Skeletal muscle tissue (tissue), 4 donors: ENCODE data around the gene GNAS-AS1. TPM values are rescaled to one million over a fixed set of nuclear protein-coding genes. Genes with fewer than 3 reads are reported as not detected.

Experiments
- H3K27ac ChIP-seq: one replicate; pipeline ENCODE4 v1.7.0; 2013; ENCODE audit warnings: mild to moderate bottlenecking, low read depth, low read length, inconsistent platforms
- H3K27me3 ChIP-seq, 3 donors: one replicate each; pipeline ENCODE4 v1.7.0; 2013; ENCODE audit warnings: low read length in 3 of 3; ENCODE audit not compliant: control insufficient read depth in 3 of 3, insufficient read depth in 3 of 3
- H3K36me3 ChIP-seq, 3 donors: one replicate each; pipeline ENCODE4 v1.7.0; 2013; ENCODE audit warnings: low read length in 3 of 3; ENCODE audit not compliant: control insufficient read depth in 3 of 3, insufficient read depth in 3 of 3
- H3K4me1 ChIP-seq, 3 donors: one replicate each; pipeline ENCODE4 v1.7.0; 2013; ENCODE audit warnings: low read length in 3 of 3, mild to moderate bottlenecking in 3 of 3; ENCODE audit not compliant: control insufficient read depth in 3 of 3, insufficient read depth in 3 of 3
- H3K4me3 ChIP-seq, 3 donors: one replicate each; pipeline ENCODE4 v1.7.0; 2013; ENCODE audit warnings: low read length in 3 of 3
- H3K9ac ChIP-seq, 3 donors: one replicate each; pipeline ENCODE4 v1.7.0; 2013; ENCODE audit warnings: low read length in 3 of 3, mild to moderate bottlenecking in 3 of 3, moderate library complexity in 2 of 3, low read depth in 1 of 3
- H3K9me3 ChIP-seq, 3 donors: one replicate each; pipeline ENCODE4 v1.7.0; 2013; ENCODE audit warnings: low read length in 3 of 3; ENCODE audit not compliant: control insufficient read depth in 3 of 3
- total RNA-seq: library from RNA; depleted of rRNA; stranded (reverse); fragments of >200 nt; gene quantifications from one replicate; pipeline ENCODE4 v1.2.3, GENCODE V29; 2014
- donor health status: Osteomylitis.

Gene GNAS-AS1
- total RNA-seq, 1 donor from 2014 or later, result 1.0 TPM

DNA sequence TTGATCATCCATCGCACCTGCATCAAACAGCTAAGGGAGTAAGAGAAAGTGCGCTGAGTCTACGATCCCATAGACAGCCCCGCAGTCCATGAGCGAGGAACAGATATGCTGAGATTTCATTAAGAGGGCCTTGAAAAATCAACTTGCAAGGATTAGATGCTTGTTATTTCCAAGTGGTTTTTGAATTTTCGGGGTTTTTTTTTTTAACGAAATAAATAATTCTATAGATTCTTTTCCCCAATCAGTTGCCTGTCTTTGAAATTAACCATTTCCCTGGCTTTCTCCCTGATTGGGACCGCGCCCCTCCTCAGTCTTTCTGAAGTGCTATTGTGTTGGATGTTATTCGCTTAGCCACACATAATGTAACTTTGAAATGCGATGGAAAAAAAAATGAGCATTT, 48.6 kb downstream of the GNAS-AS1 start:
- Histone ChIP-seq H3K27me3 (peaks cover 6 to 26% (median 13%) of the 10 kb centered on the region in 3 donors), H3K36me3 (no peaks in the 10 kb centered on the region), H3K9me3 (no peaks in the 10 kb centered on the region), H3K9ac (no peak overlapping the region), H3K27ac (no peak overlapping the region), H3K4me3 (no peak overlapping the region), H3K4me1 (no peaks in the 10 kb centered on the region)

DNA sequence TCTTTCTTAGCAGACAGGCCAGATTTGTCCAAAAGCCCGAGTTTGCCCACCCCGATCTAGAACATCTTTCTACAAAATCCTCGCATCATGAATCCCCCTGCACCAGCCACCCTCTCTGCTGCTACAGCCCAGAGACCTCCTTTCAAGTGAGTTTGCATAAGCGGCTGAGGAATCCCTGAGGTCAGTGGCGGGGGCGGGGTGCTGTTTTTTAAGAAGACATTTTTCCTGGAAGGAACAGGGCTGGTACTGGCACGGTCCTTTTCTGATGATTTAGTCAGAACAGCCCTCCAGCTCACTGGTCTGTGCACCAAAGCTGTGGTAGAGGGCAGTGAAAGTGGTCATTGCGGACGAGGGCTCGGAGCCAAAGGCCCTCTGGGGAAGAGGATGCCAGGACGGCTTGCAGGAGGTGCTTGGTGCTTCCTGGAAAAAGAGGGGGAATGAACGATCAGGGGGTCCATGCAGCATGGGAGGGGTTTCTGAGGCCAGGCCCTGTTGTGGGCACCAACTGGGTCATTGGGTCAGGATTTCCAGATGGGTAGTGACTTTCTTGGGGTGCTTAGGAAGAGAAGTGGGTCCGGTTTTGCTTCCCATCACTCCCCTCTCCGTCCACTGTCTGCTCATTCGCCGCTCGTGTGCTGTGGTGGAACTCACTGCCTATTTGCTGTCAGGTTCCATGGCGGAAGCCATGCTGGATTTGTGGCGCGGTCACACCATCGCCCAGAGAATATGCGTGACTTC, 50.4 kb downstream of the GNAS-AS1 start:
- H3K27me3 ChIP-seq, result peaks cover 6 to 20% (median 20%) of the 10 kb centered on the region in 3 donors
- no peaks in the 10 kb centered on the region for H3K36me3 ChIP-seq
- no peaks in the 10 kb centered on the region for H3K4me1 ChIP-seq
- H3K9me3 ChIP-seq, result no peaks in the 10 kb centered on the region
- H3K4me3 ChIP-seq, result no peak overlapping the region
- no peak overlapping the region for H3K9ac ChIP-seq
- H3K27ac ChIP-seq, result no peak overlapping the region

DNA sequence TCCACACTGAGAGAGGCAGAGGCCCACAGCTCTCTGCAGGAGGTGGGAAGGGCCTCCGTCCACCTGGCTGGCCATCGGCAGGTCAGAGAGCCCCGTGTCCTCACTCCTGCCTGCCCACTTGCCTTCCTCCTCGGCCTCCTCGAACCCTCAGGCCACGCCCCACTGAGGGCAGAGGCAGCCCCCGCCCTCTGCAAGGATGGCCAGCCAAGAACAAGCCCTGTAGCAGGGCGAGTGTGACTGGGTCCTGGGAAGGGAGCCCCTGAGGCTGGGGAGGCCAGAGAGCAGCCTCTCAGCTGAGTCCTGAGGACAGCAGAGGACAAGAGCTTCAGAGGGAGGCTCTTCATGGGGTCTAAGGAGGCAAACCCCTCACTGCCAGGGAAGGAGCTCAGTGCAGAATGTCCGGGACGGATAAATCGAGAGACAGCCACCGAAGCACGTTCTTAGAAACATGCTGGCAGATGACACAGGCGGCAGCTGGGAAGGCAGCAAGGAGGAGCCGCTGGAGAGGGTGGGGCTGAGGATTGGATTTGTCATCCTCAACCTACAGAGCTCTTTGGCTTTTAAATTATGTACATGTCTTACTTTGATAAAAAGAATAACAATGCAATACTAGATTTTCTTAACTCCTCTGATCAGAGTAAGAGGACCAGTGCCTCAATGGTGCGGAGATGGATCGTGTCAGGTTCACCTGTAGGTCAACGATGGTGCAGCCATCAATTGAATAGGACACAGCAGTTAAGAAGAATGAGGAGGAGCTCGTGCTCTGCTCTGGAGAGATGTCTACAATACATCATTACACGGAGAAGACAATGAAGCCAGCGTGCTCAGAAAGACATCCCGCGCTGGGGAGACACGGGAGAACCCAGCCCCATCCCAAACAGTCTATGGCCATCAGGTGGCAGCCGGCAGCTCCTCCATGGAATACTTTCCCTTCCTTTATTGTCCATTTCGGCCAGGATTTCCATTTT, 53.0 kb downstream of the GNAS-AS1 start:
- H3K9me3 ChIP-seq, result no peaks in the 10 kb centered on the region
- H3K36me3 ChIP-seq, result no peaks in the 10 kb centered on the region
- no peak overlapping the region for H3K4me3 ChIP-seq
- no peak overlapping the region for H3K9ac ChIP-seq
- H3K4me1 ChIP-seq, result no peaks in the 10 kb centered on the region
- peaks cover 6 to 20% (median 18%) of the 10 kb centered on the region in 3 donors for H3K27me3 ChIP-seq
- H3K27ac ChIP-seq, result no peak overlapping the region

DNA sequence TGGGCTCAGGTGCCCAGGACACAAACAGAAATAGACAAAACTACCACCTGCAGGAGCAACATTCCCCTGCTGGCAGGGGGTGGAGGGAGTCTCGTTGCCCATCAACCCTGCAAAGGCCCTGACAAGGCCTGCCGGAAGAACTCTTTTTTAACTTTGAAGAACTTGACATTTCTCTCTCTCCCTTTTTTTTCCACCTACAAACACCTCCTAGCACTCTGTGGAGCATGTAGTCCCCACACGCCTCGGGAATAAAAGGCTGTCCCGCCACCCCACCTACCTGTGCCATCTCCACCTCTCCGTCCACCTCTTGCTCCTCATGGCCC, 54.8 kb downstream of the GNAS-AS1 start:
- Histone ChIP-seq H3K4me1 (no peaks in the 10 kb centered on the region), H3K27ac (no peak overlapping the region), H3K4me3 (no peak overlapping the region), H3K9me3 (no peaks in the 10 kb centered on the region), H3K27me3 (peaks cover 9 to 31% (median 26%) of the 10 kb centered on the region in 3 donors), H3K36me3 (no peaks in the 10 kb centered on the region), H3K9ac (no peak overlapping the region)

DNA sequence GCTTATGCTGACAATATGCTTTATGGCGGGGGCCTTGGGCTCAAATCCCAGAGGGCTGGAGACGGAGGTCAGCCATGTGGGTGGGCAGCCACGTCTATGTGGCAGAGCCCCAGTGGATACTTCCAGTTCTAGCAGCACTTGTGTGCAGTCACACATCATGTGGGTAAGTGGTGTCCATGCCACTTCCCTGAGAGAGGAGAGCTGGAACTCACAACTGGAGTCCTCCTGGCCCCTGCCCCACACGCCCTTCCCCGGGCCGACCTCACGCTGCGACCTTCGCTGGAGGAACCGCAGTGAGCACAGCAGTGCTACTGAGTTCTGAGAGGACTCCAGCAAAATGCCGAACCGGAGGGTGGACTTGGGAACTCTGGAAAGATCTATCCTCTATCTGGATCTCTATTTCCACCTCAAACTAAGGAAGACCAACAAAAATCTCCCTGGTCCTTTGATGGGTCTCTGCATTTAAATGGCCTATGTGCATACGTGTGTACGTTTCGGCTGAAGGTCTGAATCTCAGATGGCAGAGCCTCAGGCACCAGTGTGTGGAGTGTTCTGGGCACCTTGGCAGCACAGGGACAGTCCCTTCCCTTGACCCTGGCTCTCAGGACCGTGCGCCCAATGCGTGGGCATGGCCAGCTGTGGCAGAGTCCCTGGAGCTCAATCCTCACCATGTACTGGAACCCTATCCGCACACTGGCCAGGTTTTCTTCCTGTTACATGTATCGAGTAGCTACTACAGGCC, 55.4 kb downstream of the GNAS-AS1 start:
- Histone ChIP-seq H3K4me1 (no peaks in the 10 kb centered on the region), H3K27me3 (peaks cover 12 to 34% (median 32%) of the 10 kb centered on the region in 3 donors), H3K27ac (no peak overlapping the region), H3K4me3 (no peak overlapping the region), H3K36me3 (no peaks in the 10 kb centered on the region), H3K9ac (no peak overlapping the region), H3K9me3 (no peaks in the 10 kb centered on the region)

DNA sequence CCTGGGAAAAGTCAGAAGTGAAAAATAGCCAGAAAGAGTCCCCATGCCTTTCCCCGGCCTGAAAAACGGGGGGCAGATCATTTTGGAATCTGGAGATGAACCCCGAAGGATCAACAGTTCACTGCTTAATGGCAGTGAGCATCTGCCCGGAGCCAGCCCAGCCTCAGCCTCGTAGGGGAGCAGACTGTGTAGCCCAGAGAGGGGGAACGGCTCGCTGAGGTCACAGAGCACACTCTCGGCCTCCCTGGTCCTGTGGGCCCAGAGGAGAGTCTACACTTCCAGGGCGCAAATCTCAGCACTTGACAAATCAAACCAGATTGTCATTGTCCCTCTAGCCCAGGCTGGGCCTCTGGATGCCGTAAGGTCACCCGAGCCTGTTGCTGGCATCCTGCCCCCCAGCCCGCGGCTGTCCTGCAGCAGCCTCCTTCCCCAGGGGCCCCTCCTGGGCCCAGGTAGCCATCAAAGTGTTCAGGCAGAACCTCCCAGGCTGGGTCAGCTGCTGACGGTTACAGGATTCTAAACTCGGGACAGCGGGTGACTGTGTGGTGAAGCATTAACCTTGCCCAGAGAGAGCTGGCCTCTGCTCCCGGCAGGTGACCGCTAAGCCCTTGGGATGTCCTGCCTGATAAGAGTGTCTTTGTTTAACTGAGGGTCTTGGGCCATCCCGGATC, 56.1 kb downstream of the GNAS-AS1 start:
- H3K9me3 ChIP-seq, result no peaks in the 10 kb centered on the region
- H3K27me3 ChIP-seq, result peaks cover 15 to 37% (median 36%) of the 10 kb centered on the region in 3 donors
- H3K27ac ChIP-seq, result no peak overlapping the region
- no peaks in the 10 kb centered on the region for H3K4me1 ChIP-seq
- H3K4me3 ChIP-seq, result no peak overlapping the region
- no peaks in the 10 kb centered on the region for H3K36me3 ChIP-seq
- no peak overlapping the region for H3K9ac ChIP-seq

DNA sequence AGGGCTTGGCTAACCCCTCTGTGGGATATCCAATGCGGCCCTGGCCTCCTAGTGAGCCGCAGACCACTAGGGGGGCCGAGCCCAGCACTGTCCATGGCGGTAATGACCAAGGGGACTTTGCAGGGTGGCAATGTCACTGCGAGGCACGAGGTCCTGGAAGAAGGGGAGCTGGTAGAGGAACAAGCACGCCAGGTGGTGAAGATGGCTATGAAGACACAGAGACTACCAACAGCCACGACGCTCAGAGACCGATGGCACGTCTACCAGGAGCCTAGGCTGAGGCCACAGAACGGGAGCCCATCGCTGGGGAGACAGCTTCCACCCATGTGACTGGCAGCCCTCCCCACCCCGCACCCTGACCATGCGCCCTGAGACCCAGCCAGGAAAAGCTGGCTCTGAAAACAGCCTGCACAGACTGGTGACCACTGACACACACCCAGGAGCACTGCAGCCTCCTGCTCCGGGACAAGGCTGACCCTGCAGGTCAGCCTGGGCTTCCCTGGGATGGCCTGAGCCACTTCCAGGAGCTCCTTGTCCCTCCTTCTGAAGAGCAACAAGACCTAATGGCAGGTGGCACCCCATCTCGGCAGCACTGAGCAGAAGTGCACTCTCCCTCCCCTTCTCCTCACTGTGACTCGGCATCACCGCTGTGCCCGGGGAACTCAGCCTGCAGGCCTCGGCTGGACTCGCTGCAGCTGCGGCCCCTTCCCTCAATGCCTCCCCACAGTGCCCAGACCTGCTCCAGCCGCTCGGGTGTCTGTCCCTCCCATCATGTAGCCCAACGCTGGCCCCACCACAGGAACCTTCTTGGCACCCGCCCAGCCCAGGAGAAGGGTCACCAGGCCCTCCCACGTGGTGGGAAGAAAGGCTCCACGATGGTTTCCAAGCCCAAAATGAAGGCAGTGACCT, 56.9 kb downstream of the GNAS-AS1 start:
- Histone ChIP-seq H3K4me1 (no peaks in the 10 kb centered on the region), H3K27ac (no peak overlapping the region), H3K27me3 (peaks cover 16 to 44% (median 41%) of the 10 kb centered on the region in 3 donors), H3K36me3 (no peaks in the 10 kb centered on the region), H3K4me3 (no peak overlapping the region), H3K9me3 (no peaks in the 10 kb centered on the region), H3K9ac (no peak overlapping the region)

DNA sequence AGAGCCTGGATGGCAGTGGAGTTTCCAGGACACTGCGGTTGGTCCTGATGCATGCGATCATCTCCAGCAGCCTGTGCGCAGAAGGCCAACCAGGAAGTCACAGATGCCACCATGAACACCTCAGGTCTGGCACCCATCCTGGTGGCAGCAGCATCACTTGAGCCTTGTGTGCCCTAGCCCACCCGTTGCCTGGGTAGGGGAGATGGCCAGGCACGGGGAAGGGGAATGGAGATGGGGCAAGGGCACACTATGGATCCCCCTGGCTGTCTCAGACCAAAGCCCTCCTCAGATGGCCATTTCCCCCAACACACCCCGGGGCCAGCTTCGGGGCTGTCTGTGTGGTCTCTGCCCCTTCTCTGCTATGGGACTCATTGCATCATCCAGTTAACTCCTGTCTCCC, 58.3 kb downstream of the GNAS-AS1 start:
- Histone ChIP-seq H3K4me3 (no peak overlapping the region), H3K9me3 (no peaks in the 10 kb centered on the region), H3K36me3 (no peaks in the 10 kb centered on the region), H3K27me3 (peaks cover 21 to 53% (median 47%) of the 10 kb centered on the region in 3 donors), H3K27ac (no peak overlapping the region), H3K9ac (no peak overlapping the region), H3K4me1 (no peaks in the 10 kb centered on the region)

DNA sequence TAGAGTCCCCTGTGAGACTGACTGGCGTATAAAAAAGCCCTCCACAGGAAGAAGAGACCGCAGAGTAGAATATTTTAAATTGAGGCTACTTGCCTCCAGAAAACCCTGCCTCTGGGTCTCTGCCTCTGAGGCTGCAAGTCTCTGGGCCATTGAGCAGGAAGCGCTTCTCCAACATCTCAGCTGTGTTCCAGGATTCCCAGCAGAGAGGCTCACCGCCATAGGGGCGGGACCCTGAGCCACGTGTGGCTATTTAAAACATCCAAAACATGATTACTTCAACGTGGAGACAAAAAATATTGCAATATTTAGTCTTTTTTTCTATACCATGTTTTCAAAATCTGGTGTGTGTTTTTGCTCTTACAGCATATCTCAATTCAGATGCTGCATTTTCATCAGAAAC, 59.4 kb downstream of the GNAS-AS1 start:
- no peaks in the 10 kb centered on the region for H3K36me3 ChIP-seq
- no peak overlapping the region for H3K4me3 ChIP-seq
- H3K27me3 ChIP-seq, result peaks cover 19 to 58% (median 51%) of the 10 kb centered on the region in 3 donors
- no peak overlapping the region for H3K9ac ChIP-seq
- no peaks in the 10 kb centered on the region for H3K4me1 ChIP-seq
- H3K27ac ChIP-seq, result no peak overlapping the region
- no peaks in the 10 kb centered on the region for H3K9me3 ChIP-seq
